ENCODE results near the gene CSTPP1.

Gene CSTPP1

GRCh38 chr11:47166368-47166767 lies 229.8 kb downstream of the CSTPP1 start:
- no peak for DNase-seq

- DNase-seq = no peak
These were observed 234.7 kb downstream of the CSTPP1 start for GRCh38 chr11:47171061-47171838.

GRCh38 chr11:47171856-47172255 lies 235.3 kb downstream of the CSTPP1 start:
- DNase-seq = no peak

DNA sequence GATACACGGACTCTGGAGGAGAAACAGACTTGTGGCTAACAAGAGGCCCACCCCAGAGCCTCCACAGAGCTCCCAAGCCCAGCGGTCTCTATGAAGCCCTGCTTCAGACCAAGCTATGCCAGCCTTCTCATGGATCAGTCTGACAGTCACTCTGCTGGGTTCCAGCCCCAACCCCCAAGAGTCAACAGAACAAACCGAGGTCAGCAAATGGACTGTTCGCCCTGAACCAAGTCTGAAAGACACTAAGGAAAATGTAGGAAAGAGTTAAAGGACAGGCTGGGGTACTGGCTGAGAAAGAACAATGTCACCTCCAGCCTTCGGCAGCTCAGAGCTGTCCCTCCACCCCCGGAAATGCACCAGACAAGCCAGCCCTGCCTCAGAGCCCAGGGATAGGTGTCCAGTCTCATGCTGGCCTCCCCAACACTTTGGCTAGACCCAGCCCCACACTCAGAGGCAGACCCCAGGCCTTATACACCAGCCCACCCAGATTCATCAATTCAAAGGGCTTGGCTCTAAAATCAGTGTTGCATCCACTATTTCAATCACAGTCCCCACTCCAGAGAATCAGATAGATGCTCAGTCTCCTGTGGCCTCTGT lies 236.3 kb downstream of the CSTPP1 start:
- no peak for DNase-seq

DNA sequence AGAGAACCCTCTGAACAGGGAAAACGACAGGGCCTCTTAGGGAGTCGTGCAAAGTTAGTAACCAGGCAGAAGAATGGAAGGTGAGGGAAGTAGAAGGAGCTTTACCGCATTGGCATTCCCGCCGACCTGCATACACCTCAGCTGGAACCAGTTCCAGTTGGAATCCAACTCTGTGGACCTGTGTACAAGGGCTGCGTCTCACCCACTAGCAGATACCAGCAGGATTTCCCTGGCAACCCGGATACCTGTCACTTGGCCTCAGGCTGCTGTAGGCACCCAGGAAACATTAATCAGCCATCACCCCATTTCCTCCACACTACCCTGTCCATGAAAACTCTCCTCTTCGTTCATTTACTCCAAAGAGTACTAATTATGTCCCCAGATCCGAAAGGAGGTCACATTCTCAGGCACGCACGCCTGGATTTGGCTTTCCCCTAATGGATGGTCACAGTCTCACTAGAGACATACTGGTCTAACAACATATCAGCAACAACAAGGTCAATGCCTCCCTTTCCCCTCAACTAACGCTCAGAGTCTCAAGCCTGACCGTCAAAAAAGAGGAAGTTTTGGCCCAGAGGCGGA lies 239.3 kb downstream of the CSTPP1 start:
- no peak for DNase-seq

- peak; percentile 98 for DNase-seq
These were observed 240.0 kb downstream of the CSTPP1 start, which contains the start of gene ARFGAP2 for GRCh38 chr11:47176328-47177228. Gene ARFGAP2 (minus strand): TSS chr11:47176879. CDS start chr11:47176853, 26 bp downstream.

- DNase-seq = peak; percentile 66
These were observed 240.8 kb downstream of the CSTPP1 start for GRCh38 chr11:47177229-47177845.

- no peak for DNase-seq
These were observed 241.3 kb downstream of the CSTPP1 start for GRCh38 chr11:47177846-47178245.

DNA sequence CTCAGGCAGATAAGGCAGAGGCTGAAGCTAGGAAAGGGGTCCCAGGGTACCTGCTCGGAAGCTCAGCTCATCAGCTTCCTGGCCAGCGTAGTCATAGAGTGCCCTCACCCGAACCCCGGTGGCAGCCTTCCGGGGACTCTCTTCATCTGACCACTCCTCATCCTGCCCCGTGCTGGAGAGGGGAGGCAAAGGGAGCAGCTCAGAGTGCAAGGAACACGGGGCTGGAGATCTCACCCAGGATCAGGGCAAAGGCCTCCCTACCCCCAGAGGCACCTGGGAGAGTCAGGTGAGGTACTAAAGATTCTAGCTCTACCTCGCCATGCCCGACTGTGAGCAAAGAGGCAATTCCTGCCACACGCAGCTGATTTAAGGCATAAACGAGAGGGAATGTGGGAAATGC lies 241.8 kb downstream of the CSTPP1 start:
- DNase-seq = no peak

DNA sequence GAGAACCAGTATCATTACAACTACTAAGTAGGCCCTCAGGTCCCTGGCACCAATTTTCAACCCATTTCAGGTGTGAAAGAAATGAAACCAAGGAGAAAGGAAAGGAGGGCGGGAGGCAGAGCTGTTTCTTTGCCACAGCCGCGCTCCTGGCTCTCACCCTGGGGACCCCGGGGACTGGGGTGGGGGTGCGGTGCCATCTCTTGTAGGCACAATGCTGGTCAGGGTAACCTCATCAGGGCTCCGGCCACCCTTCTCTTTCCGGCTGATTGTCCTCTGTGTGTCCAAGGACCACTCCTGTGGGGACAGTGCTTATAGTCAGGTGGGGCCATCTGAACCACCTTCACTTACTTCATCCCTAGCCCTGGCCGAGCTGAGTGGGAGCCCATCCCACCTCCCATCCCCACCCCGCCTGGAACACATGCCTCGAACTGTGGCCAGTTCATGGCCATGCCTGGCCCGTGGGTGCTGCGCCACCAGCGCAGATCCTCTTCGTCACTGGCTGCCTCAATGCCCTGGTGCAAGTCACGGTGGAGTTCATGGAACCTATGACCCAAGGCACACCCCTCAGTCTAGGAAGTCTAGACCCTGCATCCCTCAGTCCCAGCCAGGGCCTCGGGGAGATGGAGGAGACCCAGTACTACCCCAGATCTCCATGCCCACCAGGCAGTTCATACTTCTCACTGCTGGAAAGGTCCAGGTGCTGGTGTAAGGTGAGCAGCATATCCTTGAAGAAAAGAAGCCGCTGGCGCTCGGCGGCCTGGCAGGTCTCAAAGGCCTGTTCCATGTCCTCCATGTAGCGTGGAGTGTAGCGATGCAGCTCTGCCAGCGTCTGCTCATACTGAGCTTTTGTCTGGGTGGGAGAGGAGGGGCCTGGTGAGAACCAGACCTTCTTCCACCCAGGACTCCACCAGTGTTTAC lies 242.4 kb downstream of the CSTPP1 start:
- no peak for DNase-seq

- DNase-seq = no peak
These were observed 243.1 kb downstream of the CSTPP1 start for GRCh38 chr11:47179655-47179991.

- no peak for DNase-seq
These were observed 243.6 kb downstream of the CSTPP1 start for GRCh38 chr11:47180006-47180787.

DNA sequence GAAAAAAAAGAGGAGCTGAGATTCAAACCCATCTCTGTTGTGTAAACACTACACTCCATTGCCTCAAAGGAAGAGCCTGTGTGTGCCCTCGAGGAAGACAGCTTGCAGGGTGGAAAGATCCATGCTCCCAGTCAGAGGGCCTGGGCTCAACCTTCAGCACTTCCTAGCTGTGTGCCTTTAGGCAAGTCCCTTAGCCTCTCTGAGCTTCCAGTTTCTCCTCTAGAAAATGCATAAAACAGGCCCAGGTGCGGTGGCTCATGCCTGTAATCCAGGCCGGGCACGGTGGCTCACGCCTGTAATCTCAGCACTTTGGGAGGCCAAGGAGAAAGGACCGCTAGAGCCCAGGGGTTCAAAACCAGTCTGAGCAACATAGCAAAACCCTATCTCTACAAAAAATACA lies 244.7 kb downstream of the CSTPP1 start:
- DNase-seq = no peak

- DNase-seq = no peak
These were observed 245.8 kb downstream of the CSTPP1 start for GRCh38 chr11:47182380-47182779.

DNA sequence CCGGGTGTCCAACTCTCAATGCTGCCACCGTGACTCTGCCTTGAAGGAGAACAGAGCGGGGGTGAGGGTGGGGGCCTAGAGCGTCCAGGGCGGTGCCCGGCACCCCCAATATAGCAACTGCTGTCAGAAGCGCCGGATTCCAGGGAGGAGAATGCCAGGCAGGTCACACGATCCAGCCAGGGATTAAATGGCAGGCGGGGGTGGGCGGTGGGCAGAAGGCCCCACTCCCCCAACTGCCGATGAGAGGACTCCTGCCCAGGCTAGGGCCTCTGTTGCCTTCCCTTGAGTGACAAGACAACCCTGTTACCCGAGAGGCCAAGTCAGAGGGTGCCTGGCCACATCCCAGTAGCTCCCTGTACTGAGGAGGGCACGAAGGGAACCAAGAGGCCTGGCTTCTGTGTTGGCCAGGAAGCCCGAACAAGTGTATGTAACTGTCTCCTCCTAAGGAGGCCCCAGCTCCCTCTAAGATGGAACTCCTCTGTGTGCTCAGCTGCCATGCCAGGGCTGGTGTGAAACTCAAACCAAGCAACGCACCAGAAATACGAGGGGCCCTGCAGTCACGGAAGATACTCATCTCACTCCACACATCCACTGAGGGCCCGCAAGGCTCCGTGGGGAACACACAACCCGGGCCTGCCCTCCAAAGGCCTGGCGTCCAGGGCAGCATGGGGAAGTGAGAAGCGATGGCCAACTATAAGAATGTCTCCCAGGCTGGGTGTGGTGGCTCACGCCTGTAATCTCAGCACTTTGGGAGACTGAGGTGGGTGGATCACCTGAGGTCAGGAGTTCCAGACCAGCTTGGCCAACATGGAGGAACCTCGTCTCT lies 246.7 kb downstream of the CSTPP1 start:
- no peak for DNase-seq

GRCh38 chr11:47183969-47184368 lies 247.4 kb downstream of the CSTPP1 start:
- DNase-seq = no peak

GRCh38 chr11:47184711-47185304 lies 248.2 kb downstream of the CSTPP1 start:
- DNase-seq = no peak

- no peak for DNase-seq
These were observed 248.9 kb downstream of the CSTPP1 start for GRCh38 chr11:47185305-47186075.

Data from amniotic stem cell (primary cell).